C4-2B (cell line): ENCODE results near the gene MYPOP.
"Not testable (repeated sequence)": the region's sequence is repeated elsewhere in the genome, so short reads cannot be mapped to it uniquely, and the experiment has no call there.

ENCODE experiments used
- H3K27ac ChIP-seq: fragments of 450-650 bp; 2 replicates; pipeline ENCODE4 v1.5.1; 2017
- ZFX ChIP-seq: fragments of 450-650 bp; IDR thresholded peaks from 2 replicates; pipeline ENCODE4 v1.6.1; 2017
- TF ChIP-seq, protein P1 (sequence below): fragments of 450-650 bp; conservative IDR thresholded peaks from 2 replicates; pipeline ENCODE4 v1.5.1; 2017; ENCODE audit warnings: mild to moderate bottlenecking

The MYPOP gene

DNA sequence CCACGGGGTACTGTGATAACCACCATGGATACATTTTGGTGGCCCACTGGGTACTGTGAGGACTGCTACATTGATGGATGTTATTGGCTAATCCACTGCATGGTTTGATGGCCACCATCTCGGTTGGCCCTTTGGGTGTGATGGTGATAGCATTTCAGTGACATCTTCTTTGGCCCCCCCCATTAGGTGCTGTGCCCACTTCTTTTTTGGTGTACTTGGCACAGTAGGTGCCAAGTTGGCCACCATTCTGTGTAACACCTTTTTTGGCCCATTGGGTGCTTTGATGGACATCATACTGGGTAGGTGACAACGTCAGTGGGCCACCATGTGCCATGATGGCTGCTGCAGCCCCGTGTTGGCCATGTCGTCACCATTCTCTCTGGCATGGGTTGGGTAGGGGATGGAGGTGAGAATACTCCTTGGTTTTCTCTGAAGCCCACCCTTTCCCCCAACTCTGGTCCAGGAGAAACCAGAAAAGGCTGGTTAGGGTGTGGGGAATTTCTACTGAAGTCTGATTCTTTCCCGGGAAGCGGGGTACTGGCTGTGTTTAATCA is 29.1 kb downstream of the MYPOP start:
- H3K27ac ChIP-seq: no peak overlapping the region
- TF ChIP-seq ZFX: no peak
- TF ChIP-seq, protein P1, sequence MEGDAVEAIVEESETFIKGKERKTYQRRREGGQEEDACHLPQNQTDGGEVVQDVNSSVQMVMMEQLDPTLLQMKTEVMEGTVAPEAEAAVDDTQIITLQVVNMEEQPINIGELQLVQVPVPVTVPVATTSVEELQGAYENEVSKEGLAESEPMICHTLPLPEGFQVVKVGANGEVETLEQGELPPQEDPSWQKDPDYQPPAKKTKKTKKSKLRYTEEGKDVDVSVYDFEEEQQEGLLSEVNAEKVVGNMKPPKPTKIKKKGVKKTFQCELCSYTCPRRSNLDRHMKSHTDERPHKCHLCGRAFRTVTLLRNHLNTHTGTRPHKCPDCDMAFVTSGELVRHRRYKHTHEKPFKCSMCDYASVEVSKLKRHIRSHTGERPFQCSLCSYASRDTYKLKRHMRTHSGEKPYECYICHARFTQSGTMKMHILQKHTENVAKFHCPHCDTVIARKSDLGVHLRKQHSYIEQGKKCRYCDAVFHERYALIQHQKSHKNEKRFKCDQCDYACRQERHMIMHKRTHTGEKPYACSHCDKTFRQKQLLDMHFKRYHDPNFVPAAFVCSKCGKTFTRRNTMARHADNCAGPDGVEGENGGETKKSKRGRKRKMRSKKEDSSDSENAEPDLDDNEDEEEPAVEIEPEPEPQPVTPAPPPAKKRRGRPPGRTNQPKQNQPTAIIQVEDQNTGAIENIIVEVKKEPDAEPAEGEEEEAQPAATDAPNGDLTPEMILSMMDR: no peak

DNA sequence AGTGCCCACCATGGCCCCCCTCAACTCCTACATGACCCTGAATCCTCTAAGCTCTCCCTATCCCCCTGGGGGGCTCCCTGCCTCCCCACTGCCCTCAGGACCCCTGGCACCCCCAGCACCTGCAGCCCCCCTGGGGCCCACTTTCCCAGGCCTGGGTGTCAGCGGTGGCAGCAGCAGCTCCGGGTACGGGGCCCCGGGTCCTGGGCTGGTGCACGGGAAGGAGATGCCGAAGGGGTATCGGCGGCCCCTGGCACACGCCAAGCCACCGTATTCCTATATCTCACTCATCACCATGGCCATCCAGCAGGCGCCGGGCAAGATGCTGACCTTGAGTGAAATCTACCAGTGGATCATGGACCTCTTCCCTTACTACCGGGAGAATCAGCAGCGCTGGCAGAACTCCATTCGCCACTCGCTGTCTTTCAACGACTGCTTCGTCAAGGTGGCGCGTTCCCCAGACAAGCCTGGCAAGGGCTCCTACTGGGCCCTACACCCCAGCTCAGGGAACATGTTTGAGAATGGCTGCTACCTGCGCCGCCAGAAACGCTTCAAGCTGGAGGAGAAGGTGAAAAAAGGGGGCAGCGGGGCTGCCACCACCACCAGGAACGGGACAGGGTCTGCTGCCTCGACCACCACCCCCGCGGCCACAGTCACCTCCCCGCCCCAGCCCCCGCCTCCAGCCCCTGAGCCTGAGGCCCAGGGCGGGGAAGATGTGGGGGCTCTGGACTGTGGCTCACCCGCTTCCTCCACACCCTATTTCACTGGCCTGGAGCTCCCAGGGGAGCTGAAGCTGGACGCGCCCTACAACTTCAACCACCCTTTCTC is 30.1 kb downstream of the MYPOP start:
- no peak overlapping the region for H3K27ac ChIP-seq
- TF ChIP-seq, protein P1: no peak
- no peak for TF ChIP-seq ZFX

DNA sequence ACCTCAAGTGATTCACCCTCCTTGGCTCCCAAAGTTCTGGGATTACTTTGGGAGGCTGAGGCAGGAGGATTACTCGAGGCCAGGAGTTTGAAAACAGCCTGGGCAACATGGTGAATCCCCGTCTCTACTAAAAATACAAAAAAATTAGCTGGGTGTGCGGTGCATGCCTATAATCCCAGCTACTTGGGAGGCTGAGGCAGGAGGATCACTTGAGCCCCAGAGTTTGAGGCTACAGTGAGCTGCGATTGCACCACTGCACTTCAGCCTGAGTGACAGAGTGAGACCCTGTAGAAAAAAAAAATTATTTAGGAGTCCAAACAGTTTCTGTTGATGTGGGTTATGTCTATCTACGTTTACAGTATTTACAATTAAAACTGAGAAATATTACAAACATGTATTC is 31.6 kb downstream of the MYPOP start:
- TF ChIP-seq, protein P1: no peak
- TF ChIP-seq ZFX: no peak
- H3K27ac ChIP-seq: no peak overlapping the region

GRCh38 chr19:45867241-45867640 is 35.2 kb downstream of the MYPOP start:
- H3K27ac ChIP-seq: not testable (repeated sequence)

GRCh38 chr19:45866400-45867176 is 35.8 kb downstream of the MYPOP start:
- H3K27ac ChIP-seq: no peak overlapping the region

GRCh38 chr19:45865269-45865948 is 37.0 kb downstream of the MYPOP start:
- H3K27ac ChIP-seq: no peak overlapping the region
- TF ChIP-seq, protein P1: no peak
- no peak for TF ChIP-seq ZFX

More at GRCh38 chr19:45866400-45867176, 35.8 kb downstream of the MYPOP start:
- TF ChIP-seq, protein P1: no peak
- no peak for TF ChIP-seq ZFX

DNA sequence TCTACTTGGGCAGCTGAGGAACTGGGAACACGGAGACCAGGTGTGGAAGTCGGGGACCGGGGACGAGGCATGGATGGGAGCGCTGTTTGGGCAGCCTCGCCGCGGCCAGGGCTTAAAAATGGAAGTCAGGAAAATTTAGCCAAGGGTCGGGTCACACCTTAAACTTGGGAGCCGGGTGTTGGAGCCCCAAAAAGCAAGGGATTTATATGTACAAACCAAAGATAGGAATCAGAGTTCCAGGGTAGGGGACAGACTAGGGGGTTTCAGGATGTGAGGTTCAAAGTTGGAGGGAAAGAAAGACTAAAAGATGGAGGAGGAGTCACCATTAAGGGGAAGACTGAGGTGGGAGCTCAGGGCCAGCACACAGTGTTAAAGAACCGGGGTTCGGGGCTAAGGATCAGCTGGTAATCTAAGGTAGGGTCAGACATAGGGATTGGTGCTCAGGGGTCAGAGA is 37.8 kb downstream of the MYPOP start:
- no peak for TF ChIP-seq ZFX
- TF ChIP-seq, protein P1: no peak
- H3K27ac ChIP-seq: no peak overlapping the region
